H9 (cell line): ENCODE results near the gene NT5C3B. TPM values are rescaled to one million over a fixed set of nuclear protein-coding genes. Genes with fewer than 3 reads are reported as not detected.

ENCODE experiments used
- DNase-seq: peaks from one replicate; pipeline ENCODE4 v3.0.0-alpha.2; 2017
- H2AFZ ChIP-seq: one replicate; pipeline ENCODE4 v1.6.1; 2013; ENCODE audit warnings: mild to moderate bottlenecking, low read length, control low read depth, moderate library complexity
- H2AK5ac ChIP-seq: 2 replicates; pipeline ENCODE4 v1.6.1; 2013; ENCODE audit warnings: low read length, control low read depth, mixed read lengths; ENCODE audit not compliant: insufficient read length
- H2BK120ac ChIP-seq: one replicate; pipeline ENCODE4 v1.6.1; 2013; ENCODE audit warnings: low read depth, mild to moderate bottlenecking, low read length, control low read depth, inconsistent platforms; ENCODE audit not compliant: poor library complexity, severe bottlenecking
- H2BK12ac ChIP-seq: 2 replicates; pipeline ENCODE4 v1.6.1; 2013; ENCODE audit warnings: low read length, control low read depth, mixed read lengths, low read depth; ENCODE audit not compliant: insufficient read length
- H2BK15ac ChIP-seq: 2 replicates; pipeline ENCODE4 v1.6.1; 2013; ENCODE audit warnings: low read depth, low read length, control low read depth
- H2BK20ac ChIP-seq: one replicate; pipeline ENCODE4 v1.6.1; 2013; ENCODE audit warnings: low read depth, mild to moderate bottlenecking, low read length, control low read depth, inconsistent platforms; ENCODE audit not compliant: poor library complexity, severe bottlenecking
- H2BK5ac ChIP-seq: 2 replicates; pipeline ENCODE4 v1.6.1; 2013; ENCODE audit warnings: low read length, control low read depth, mixed read lengths; ENCODE audit not compliant: insufficient read length
- H3K14ac ChIP-seq: 2 replicates; pipeline ENCODE4 v1.6.1; 2013; ENCODE audit warnings: low read length, control low read depth; ENCODE audit not compliant: insufficient read depth
- H3K18ac ChIP-seq: 2 replicates; pipeline ENCODE4 v1.6.1; 2013; ENCODE audit warnings: low read depth, mild to moderate bottlenecking, mixed read lengths, low read length, control low read depth; ENCODE audit not compliant: insufficient read length
- H3K23ac ChIP-seq: 2 replicates; pipeline ENCODE4 v1.6.1; 2013; ENCODE audit warnings: low read length, control low read depth, mixed read lengths, low read depth; ENCODE audit not compliant: insufficient read length
- H3K23me2 ChIP-seq: 2 replicates; pipeline ENCODE4 v1.6.1; 2013; ENCODE audit warnings: low read depth, mild to moderate bottlenecking, mixed read lengths, low read length, control low read depth; ENCODE audit not compliant: insufficient read length, poor library complexity, severe bottlenecking
- H3K27ac ChIP-seq: 2 replicates; pipeline ENCODE4 v1.5.1; 2013; ENCODE audit warnings: low read length, control low read depth, mixed read lengths, low read depth; ENCODE audit not compliant: insufficient read length
- H3K27me3 ChIP-seq: 2 replicates; pipeline ENCODE4 v1.6.1; 2013; ENCODE audit warnings: low read length, control low read depth, inconsistent platforms; ENCODE audit not compliant: insufficient read depth
- H3K4ac ChIP-seq: 2 replicates; pipeline ENCODE4 v1.6.1; 2013; ENCODE audit warnings: low read depth, mild to moderate bottlenecking, control low read depth, inconsistent platforms, low read length, moderate library complexity
- H3K4me1 ChIP-seq: 2 replicates; pipeline ENCODE4 v1.6.1; 2013; ENCODE audit warnings: low read length, control low read depth, inconsistent platforms; ENCODE audit not compliant: insufficient read depth
- H3K4me2 ChIP-seq: 2 replicates; pipeline ENCODE4 v1.6.1; 2013; ENCODE audit warnings: low read length, control low read depth, mixed read lengths; ENCODE audit not compliant: insufficient read length, insufficient read depth
- H3K56ac ChIP-seq: 2 replicates; pipeline ENCODE4 v1.6.1; 2013; ENCODE audit warnings: low read depth, mild to moderate bottlenecking, mixed read lengths, low read length, control low read depth; ENCODE audit not compliant: insufficient read length
- H3K79me1 ChIP-seq: 2 replicates; pipeline ENCODE4 v1.6.1; 2013; ENCODE audit warnings: low read depth, mild to moderate bottlenecking, moderate library complexity, low read length, control low read depth, inconsistent platforms; ENCODE audit not compliant: insufficient read depth, poor library complexity, severe bottlenecking
- H3K79me2 ChIP-seq: 2 replicates; pipeline ENCODE4 v1.6.1; 2013; ENCODE audit warnings: low read length, control low read depth, inconsistent platforms; ENCODE audit not compliant: insufficient read depth
- H3K9ac ChIP-seq: 2 replicates; pipeline ENCODE4 v1.6.1; 2013; ENCODE audit warnings: low read length, control low read depth, mixed read lengths; ENCODE audit not compliant: insufficient read length; ENCODE audit errors: extremely low read depth
- H3K9me3 ChIP-seq: one replicate; pipeline ENCODE4 v1.6.1; 2013; ENCODE audit warnings: low read depth, low read length, inconsistent platforms; ENCODE audit not compliant: control insufficient read depth
- H3T11ph ChIP-seq: one replicate; pipeline ENCODE4 v1.6.1; 2013; ENCODE audit warnings: mild to moderate bottlenecking, low read length, control low read depth, inconsistent platforms
- H4K20me1 ChIP-seq: one replicate; pipeline ENCODE4 v1.6.1; 2013; ENCODE audit not compliant: control insufficient read depth, insufficient read length, insufficient read depth
- H4K5ac ChIP-seq: 2 replicates; pipeline ENCODE4 v1.6.1; 2013; ENCODE audit warnings: low read depth, mild to moderate bottlenecking, mixed read lengths, low read length, control low read depth; ENCODE audit not compliant: insufficient read length
- H4K8ac ChIP-seq: replicated peaks from 2 replicates; pipeline ENCODE4 v1.6.1; 2013; ENCODE audit warnings: low read length, control low read depth, mixed read lengths, low read depth; ENCODE audit not compliant: insufficient read length
- H4K91ac ChIP-seq: 2 replicates; pipeline ENCODE4 v1.6.1; 2013; ENCODE audit warnings: low read depth, mild to moderate bottlenecking, moderate library complexity, mixed read lengths, low read length, control low read depth; ENCODE audit not compliant: insufficient read length
- H3K27ac Mint-ChIP-seq, 3 experiments: 2 replicates in 2 of 3; 3 replicates in 1 of 3; pipeline ENCODE4 v1.8.0; 2020 to 2021; ENCODE audit warnings: mixed read lengths in 3 of 3, mild to moderate bottlenecking in 1 of 3, moderate library complexity in 1 of 3
- H3K27me3 Mint-ChIP-seq: 2 replicates; pipeline ENCODE4 v1.8.0; 2021; ENCODE audit warnings: low read depth, mild to moderate bottlenecking, moderate library complexity, mixed read lengths
- H3K36me3 Mint-ChIP-seq, 3 experiments: 2 replicates in 2 of 3; 3 replicates in 1 of 3; pipeline ENCODE4 v1.8.0; 2020 to 2021; ENCODE audit warnings: low read depth in 3 of 3, mixed read lengths in 3 of 3; ENCODE audit not compliant: insufficient read depth in 1 of 3
- H3K4me1 Mint-ChIP-seq, 2 experiments: 2 replicates each; pipeline ENCODE4 v1.8.0; 2020; ENCODE audit warnings: mixed read lengths in 2 of 2
- H3K4me3 Mint-ChIP-seq, 2 experiments: 2 replicates in 1 of 2; 3 replicates in 1 of 2; pipeline ENCODE4 v1.8.0; 2020 to 2021; ENCODE audit warnings: mild to moderate bottlenecking in 2 of 2, mixed read lengths in 2 of 2, moderate library complexity in 1 of 2
- H3K9me3 Mint-ChIP-seq, 2 experiments: 2 replicates in 1 of 2; 3 replicates in 1 of 2; pipeline ENCODE4 v1.8.0; 2020; ENCODE audit warnings: mild to moderate bottlenecking in 2 of 2, mixed read lengths in 2 of 2, moderate library complexity in 1 of 2
- CTCF ChIP-seq: fragments of 200-600 bp; sonication (generic); conservative IDR thresholded peaks from 3 replicates; pipeline ENCODE4 v1.8.0; 2021; ENCODE audit warnings: antibody characterized with exemption, mild to moderate bottlenecking
- WGBS: extraction: QIAGEN DNeasy Blood & Tissue Kit; methylation state at CpG from one replicate; pipeline ENCODE4 v1.1.7; 2013; ENCODE audit warnings: missing lambda C conversion rate, low lambda C conversion rate, mixed read lengths; ENCODE audit not compliant: insufficient read length; ENCODE audit errors: extremely low coverage; 5-methylcytosine and 5-hydroxymethylcytosine counted together
- total RNA-seq: library from RNA; stranded (reverse); gene quantifications from 2 replicates; pipeline ENCODE4 v1.2.1, GENCODE V29; 2021

NT5C3B gene
- total RNA-seq, 1 experiment from 2014 or later: 76.1 TPM

GRCh38 chr17:41825175-41825845, 10.7 kb downstream of the NT5C3B start:
- Mint-ChIP-seq H3K27ac (no peak overlapping the region), H3K36me3 (peaks cover 24 to 60% (median 57%) of the 10 kb centered on the region in 3 experiments; a peak in 6 of 7 replicates), H3K27me3 (no peaks in the 10 kb centered on the region), H3K4me1 (peaks cover 2 to 5% of the 10 kb centered on the region in 2 experiments; a peak in 2 of 4 replicates), H3K9me3 (no peaks in the 10 kb centered on the region), H3K4me3 (no peak overlapping the region)
- Histone ChIP-seq H4K5ac (no peak overlapping the region), H3K9ac (no peak overlapping the region), H2AFZ (no peak overlapping the region), H2BK12ac (no peak overlapping the region), H3K4me1 (no peaks in the 10 kb centered on the region), H4K20me1 (no peaks in the 10 kb centered on the region), H2AK5ac (no peak overlapping the region), H3T11ph (no peak overlapping the region), H3K4me2 (no peak overlapping the region), H3K79me1 (no peaks in the 10 kb centered on the region), H2BK15ac (no peak overlapping the region), H4K91ac (no peak overlapping the region), H3K9me3 (no peaks in the 10 kb centered on the region), H2BK120ac (no peak overlapping the region), H3K56ac (no peak overlapping the region), H3K18ac (no peak overlapping the region), H3K23ac (no peak overlapping the region), H3K79me2 (no peaks in the 10 kb centered on the region), H3K27ac (no peak overlapping the region), H3K27me3 (no peaks in the 10 kb centered on the region), H4K8ac (no peak overlapping the region), H2BK20ac (no peak overlapping the region), H2BK5ac (no peak overlapping the region), H3K23me2 (no peaks in the 10 kb centered on the region), H3K4ac (no peak overlapping the region), H3K14ac (no peak overlapping the region)
- TF ChIP-seq CTCF: no peak
- DNase-seq: no peak
- WGBS: no CpG with 5 or more reads among the region's 19 CpGs
